ENCODE measurements around the gene DDO. TPM values are rescaled to one million over a fixed set of nuclear protein-coding genes. Genes with fewer than 3 reads are reported as not detected.

DDO gene
- total RNA-seq, 2 experiments from 2014 or later, result not detected

DNA sequence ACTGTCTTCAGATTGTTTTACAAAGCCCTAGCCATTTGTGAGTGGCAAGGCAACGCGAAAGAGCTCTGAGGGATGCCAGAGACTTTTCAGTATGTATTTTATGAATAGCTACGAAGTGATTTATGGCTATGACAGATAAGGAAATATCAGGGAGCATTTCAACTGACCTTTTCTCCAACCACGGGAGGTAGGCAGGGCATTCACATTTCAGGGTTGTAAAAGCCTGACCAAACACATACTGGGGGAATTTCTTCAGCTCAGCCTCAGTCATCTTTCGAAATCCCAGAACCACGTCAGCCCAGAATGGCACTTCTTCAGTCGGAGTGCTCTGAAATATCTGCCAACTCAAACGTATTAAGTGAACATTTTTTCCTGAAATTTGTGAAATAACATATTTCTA, 10.8 kb downstream of the DDO start:
- H3K36me3 Mint-ChIP-seq (ENCODE audit: low read depth), result no peaks in the 10 kb centered on the region
- TF ChIP-seq CTCF (IDR thresholded peaks at IDR 0.05), result no peak
- no peak overlapping the region for H3K4me3 Mint-ChIP-seq
- Histone ChIP-seq H3K9me3 (ENCODE audit: control insufficient read depth in 1 of 2, insufficient read depth in 1 of 2, low read length in 2 of 2) (no peaks in the 10 kb centered on the region), H3K4me3 (ENCODE audit: low read length) (no peak overlapping the region), H3K27me3 (ENCODE audit: control insufficient read depth in 1 of 2, insufficient read depth in 2 of 2, low read length in 2 of 2) (peaks cover 2 to 6% of the 10 kb centered on the region in 2 experiments), H3K27ac (ENCODE audit: low read depth in 1 of 2, low read length in 2 of 2) (no peak overlapping the region), H3K4me1 (ENCODE audit: insufficient read depth, low read length) (no peaks in the 10 kb centered on the region), H3K36me3 (ENCODE audit: insufficient read depth, low read length) (no peaks in the 10 kb centered on the region)
- intact Hi-C loops (cut with DNase I, micrococcal nuclease), result no loop called here
- no peak overlapping the region for H3K27ac Mint-ChIP-seq
- DNase-seq (no peak), ATAC-seq (ENCODE audit: poor library complexity) (no peak)
- H3K9me3 Mint-ChIP-seq, result no peaks in the 10 kb centered on the region
- POLR2A ChIA-PET, result no interaction called here
- H3K4me1 Mint-ChIP-seq (ENCODE audit: low read depth), result no peaks in the 10 kb centered on the region
- H3K27me3 Mint-ChIP-seq, result no peaks in the 10 kb centered on the region
- CTCF ChIA-PET, result interaction anchor here (2.2 kb wide), 1 partner anchor 12 kb away, joined by 5 read pairs; no protein-coding TSS in a partner anchor

DNA sequence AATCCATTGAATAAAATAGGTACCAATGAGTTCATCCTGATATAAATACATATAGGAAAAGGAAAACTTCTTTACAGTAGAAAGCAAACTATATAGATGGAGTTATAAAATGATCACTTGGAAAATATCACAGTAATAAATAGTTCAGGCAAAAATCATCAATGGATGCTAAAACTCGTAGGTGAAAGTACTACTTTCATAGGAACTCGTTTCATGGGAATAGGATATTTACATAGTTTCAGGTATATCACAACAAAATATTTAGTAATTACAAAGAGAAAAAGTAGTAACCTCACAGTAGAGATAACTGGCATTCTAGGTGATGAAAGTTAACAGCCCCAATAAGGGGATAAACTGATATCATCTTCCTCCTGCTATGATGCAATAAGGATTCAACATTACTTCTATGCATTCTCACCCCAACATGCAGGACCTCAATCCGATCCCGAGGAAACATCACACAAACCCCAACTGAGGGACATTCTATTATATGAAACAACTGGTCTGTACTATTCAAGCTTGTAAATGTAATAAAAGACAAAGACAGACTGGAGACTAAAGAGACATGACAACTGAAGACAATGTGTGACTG, 13.7 kb downstream of the DDO start:
- H3K4me3 ChIP-seq (ENCODE audit: low read length), result no peak overlapping the region
- H3K27ac Mint-ChIP-seq, result no peak overlapping the region
- intact Hi-C loops (cut with DNase I, micrococcal nuclease), result no loop called here
- no peaks in the 10 kb centered on the region for H3K9me3 Mint-ChIP-seq
- ChIA-PET CTCF (no interaction called here), POLR2A (no interaction called here)
- DNase-seq (no peak), ATAC-seq (ENCODE audit: poor library complexity) (no peak)
- H3K27me3 ChIP-seq (ENCODE audit: control insufficient read depth in 1 of 2, insufficient read depth in 2 of 2, low read length in 2 of 2), result peaks cover 2 to 6% of the 10 kb centered on the region in 2 experiments
- H3K36me3 ChIP-seq (ENCODE audit: insufficient read depth, low read length), result no peaks in the 10 kb centered on the region
- H3K4me1 Mint-ChIP-seq (ENCODE audit: low read depth), result no peaks in the 10 kb centered on the region
- no peak overlapping the region for H3K4me3 Mint-ChIP-seq
- H3K9me3 ChIP-seq (ENCODE audit: control insufficient read depth in 1 of 2, insufficient read depth in 1 of 2, low read length in 2 of 2), result no peaks in the 10 kb centered on the region
- no peaks in the 10 kb centered on the region for H3K4me1 ChIP-seq (ENCODE audit: insufficient read depth, low read length)
- no peaks in the 10 kb centered on the region for H3K36me3 Mint-ChIP-seq (ENCODE audit: low read depth)
- H3K27me3 Mint-ChIP-seq, result no peaks in the 10 kb centered on the region
- H3K27ac ChIP-seq (ENCODE audit: low read depth in 1 of 2, low read length in 2 of 2), result no peak overlapping the region
- TF ChIP-seq CTCF (IDR thresholded peaks at IDR 0.05), result no peak

DNA sequence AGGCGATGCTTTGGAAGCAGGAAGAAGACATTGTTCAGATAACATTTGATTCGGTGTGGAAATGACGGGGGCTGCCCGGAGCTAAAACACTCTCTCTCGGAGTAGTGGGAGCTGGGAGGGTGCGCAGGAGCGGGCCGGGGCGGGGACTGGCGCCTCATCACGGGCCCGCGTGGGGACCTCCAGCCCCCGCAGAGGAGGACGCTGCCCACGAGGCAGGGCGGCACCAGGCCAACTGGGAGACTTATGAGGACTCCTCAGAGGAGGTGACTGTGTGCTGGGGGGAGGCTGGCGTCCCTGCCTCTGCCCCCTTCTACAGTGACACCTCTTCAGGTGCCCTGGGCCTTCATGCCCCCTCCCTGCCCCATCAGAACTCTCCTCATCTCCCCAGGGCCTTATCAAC, 15.2 kb downstream of the DDO start:
- H3K4me3 Mint-ChIP-seq, result no peak overlapping the region
- CTCF ChIA-PET, result no interaction called here
- H3K27me3 Mint-ChIP-seq, result no peaks in the 10 kb centered on the region
- no peak for ATAC-seq (ENCODE audit: poor library complexity)
- peaks cover 2 to 6% of the 10 kb centered on the region in 2 experiments for H3K27me3 ChIP-seq (ENCODE audit: control insufficient read depth in 1 of 2, insufficient read depth in 2 of 2, low read length in 2 of 2)
- H3K4me1 Mint-ChIP-seq (ENCODE audit: low read depth), result no peaks in the 10 kb centered on the region
- intact Hi-C loops (cut with DNase I, micrococcal nuclease), result no loop called here
- POLR2A ChIA-PET, result no interaction called here
- H3K9me3 Mint-ChIP-seq, result no peaks in the 10 kb centered on the region
- DNase-seq, result no peak
- no peak overlapping the region for H3K27ac Mint-ChIP-seq
- no peaks in the 10 kb centered on the region for H3K4me1 ChIP-seq (ENCODE audit: insufficient read depth, low read length)
- H3K27ac ChIP-seq (ENCODE audit: low read depth in 1 of 2, low read length in 2 of 2), result no peak overlapping the region
- H3K9me3 ChIP-seq (ENCODE audit: control insufficient read depth in 1 of 2, insufficient read depth in 1 of 2, low read length in 2 of 2), result no peaks in the 10 kb centered on the region
- peak overlapping the region; percentile 34 for H3K4me3 ChIP-seq (ENCODE audit: low read length)
- H3K36me3 Mint-ChIP-seq (ENCODE audit: low read depth), result no peaks in the 10 kb centered on the region
- no peak for TF ChIP-seq CTCF (IDR thresholded peaks at IDR 0.05)
- H3K36me3 ChIP-seq (ENCODE audit: insufficient read depth, low read length), result no peaks in the 10 kb centered on the region

All from CD4-positive, alpha-beta T cell (primary cell).